WTC11 (cell line): ENCODE measurements around the gene HIPK3. TPM values are rescaled to one million over a fixed set of nuclear protein-coding genes. Genes with fewer than 3 reads are reported as not detected.

Experiments used
- ATAC-seq: fragments of 200-7000 bp; cut with Tn5 transposase; 2 replicates; pipeline ENCODE4 v1.10.0; 2021; ENCODE audit warnings: mild to moderate bottlenecking, moderate library complexity
- CTCF ChIA-PET: fragments of 300-600 bp; sonication (Branson Sonifier 250); formaldehyde crosslinking; loops from one replicate; lab custom pipeline; 2021; ENCODE audit warnings: antibody characterized with exemption; lab: Charles Lee
- POLR2A ChIA-PET: fragments of 350-600 bp; sonication (Branson Sonifier 250); formaldehyde crosslinking; loops from one replicate; lab custom pipeline; 2021; ENCODE audit warnings: antibody characterized with exemption; lab: Charles Lee
- DNase-seq: peaks from one replicate; pipeline ENCODE4 v3.0.0; 2021; ENCODE audit warnings: low spot score
- H3K27ac Mint-ChIP-seq: 2 replicates; pipeline ENCODE4 v1.8.0; 2021; ENCODE audit warnings: mixed read lengths
- H3K27me3 Mint-ChIP-seq: 2 replicates; pipeline ENCODE4 v1.8.0; 2021; ENCODE audit warnings: low read depth, mild to moderate bottlenecking, moderate library complexity, mixed read lengths
- H3K36me3 Mint-ChIP-seq: 2 replicates; pipeline ENCODE4 v1.8.0; 2021; ENCODE audit warnings: mixed read lengths
- H3K4me1 Mint-ChIP-seq: 2 replicates; pipeline ENCODE4 v1.8.0; 2022; ENCODE audit warnings: mixed read lengths
- H3K4me3 Mint-ChIP-seq: 2 replicates; pipeline ENCODE4 v1.8.0; 2021; ENCODE audit warnings: mild to moderate bottlenecking, moderate library complexity, mixed read lengths
- H3K9me3 Mint-ChIP-seq: 2 replicates; pipeline ENCODE4 v1.8.0; 2021; ENCODE audit warnings: mixed read lengths
- CREM ChIP-seq: sonication (generic); formaldehyde crosslinking; IDR thresholded peaks from 2 replicates; pipeline ENCODE4 v1.8.1; 2022; ENCODE audit warnings: mild to moderate bottlenecking, missing genetic modification reagents, moderate library complexity
- ELF4 ChIP-seq: sonication (generic); formaldehyde crosslinking; IDR thresholded peaks from 2 replicates; pipeline ENCODE4 v1.8.1; 2022; ENCODE audit warnings: low read depth, mild to moderate bottlenecking, moderate library complexity, missing genetic modification reagents
- ETV6 ChIP-seq: sonication (generic); formaldehyde crosslinking; IDR thresholded peaks from 2 replicates; pipeline ENCODE4 v1.8.1; 2022; ENCODE audit warnings: mild to moderate bottlenecking, missing genetic modification reagents
- FOXK1 ChIP-seq: sonication (generic); formaldehyde crosslinking; IDR thresholded peaks from 2 replicates; pipeline ENCODE4 v1.8.0; 2022; ENCODE audit warnings: mild to moderate bottlenecking, moderate library complexity, missing genetic modification reagents
- SOX15 ChIP-seq: fragments of 250-450 bp; sonication (Bioruptor Pico); IDR thresholded peaks from 2 replicates; pipeline ENCODE4 v1.9.0; 2021; ENCODE audit warnings: mild to moderate bottlenecking
- TCF7 ChIP-seq: sonication (generic); formaldehyde crosslinking; IDR thresholded peaks from 2 replicates; pipeline ENCODE4 v1.8.0; 2022; ENCODE audit warnings: mild to moderate bottlenecking, low read depth, missing genetic modification reagents, moderate library complexity
- TEAD1 ChIP-seq: sonication (generic); formaldehyde crosslinking; IDR thresholded peaks from 2 replicates; pipeline ENCODE4 v1.8.0; 2022; ENCODE audit warnings: mild to moderate bottlenecking, missing genetic modification reagents
- TP53 ChIP-seq: sonication (generic); formaldehyde crosslinking; IDR thresholded peaks from 2 replicates; pipeline ENCODE4 v1.8.1; 2023; ENCODE audit warnings: mild to moderate bottlenecking, missing genetic modification reagents
- ZNF121 ChIP-seq: sonication (generic); formaldehyde crosslinking; IDR thresholded peaks from 2 replicates; pipeline ENCODE4 v1.8.0; 2023; ENCODE audit warnings: missing genetic modification reagents
- ZNF219 ChIP-seq: sonication (generic); formaldehyde crosslinking; IDR thresholded peaks from 2 replicates; pipeline ENCODE4 v1.8.0; 2023; ENCODE audit warnings: missing genetic modification reagents, mild to moderate bottlenecking, borderline replicate concordance
- ZNF416 ChIP-seq: fragments of 250-450 bp; sonication (Bioruptor Pico); IDR thresholded peaks from 2 replicates; pipeline ENCODE4 v1.9.0; 2021; ENCODE audit warnings: mild to moderate bottlenecking, inconsistent platforms
- ZNF423 ChIP-seq: fragments of 250-450 bp; sonication (Bioruptor Pico); IDR thresholded peaks from 2 replicates; pipeline ENCODE4 v2.1.2; 2022; ENCODE audit warnings: mild to moderate bottlenecking, moderate library complexity
- total RNA-seq: library from RNA; stranded (reverse); gene quantifications from 3 replicates; pipeline ENCODE4 v1.2.3, GENCODE V29; 2021
- TF ChIP-seq, protein P1 (sequence below): sonication (generic); formaldehyde crosslinking; IDR thresholded peaks from 2 replicates; pipeline ENCODE4 v1.8.0; 2022; ENCODE audit warnings: mild to moderate bottlenecking, missing genetic modification reagents
- TF ChIP-seq, protein P2 (sequence below): sonication (generic); formaldehyde crosslinking; IDR thresholded peaks from 2 replicates; pipeline ENCODE4 v1.8.0; 2022; ENCODE audit warnings: missing genetic modification reagents
- TF ChIP-seq, protein P3 (sequence below): sonication (generic); formaldehyde crosslinking; IDR thresholded peaks from 2 replicates; pipeline ENCODE4 v1.8.1; 2023; ENCODE audit warnings: mild to moderate bottlenecking, missing genetic modification reagents, borderline replicate concordance
- TF ChIP-seq, protein P4 (sequence below): fragments of 250-450 bp; sonication (Bioruptor Pico); IDR thresholded peaks from 2 replicates; pipeline ENCODE4 v2.1.2; 2022; ENCODE audit warnings: mild to moderate bottlenecking, moderate library complexity
- TF ChIP-seq, protein P5 (sequence below): sonication (generic); formaldehyde crosslinking; IDR thresholded peaks from 2 replicates; pipeline ENCODE4 v1.8.1; 2023; ENCODE audit warnings: mild to moderate bottlenecking, missing genetic modification reagents, moderate library complexity
- TF ChIP-seq, protein P6 (sequence below): sonication (generic); formaldehyde crosslinking; IDR thresholded peaks from 2 replicates; pipeline ENCODE4 v1.8.1; 2023; ENCODE audit warnings: mild to moderate bottlenecking, missing genetic modification reagents, moderate library complexity
- TF ChIP-seq, protein P7 (sequence below): fragments of 250-450 bp; sonication (Bioruptor Pico); IDR thresholded peaks from 2 replicates; pipeline ENCODE4 v1.8.0; 2021; ENCODE audit warnings: mild to moderate bottlenecking

HIPK3 gene
- total RNA-seq, 1 experiment from 2014 or later = 24.1 TPM

DNA sequence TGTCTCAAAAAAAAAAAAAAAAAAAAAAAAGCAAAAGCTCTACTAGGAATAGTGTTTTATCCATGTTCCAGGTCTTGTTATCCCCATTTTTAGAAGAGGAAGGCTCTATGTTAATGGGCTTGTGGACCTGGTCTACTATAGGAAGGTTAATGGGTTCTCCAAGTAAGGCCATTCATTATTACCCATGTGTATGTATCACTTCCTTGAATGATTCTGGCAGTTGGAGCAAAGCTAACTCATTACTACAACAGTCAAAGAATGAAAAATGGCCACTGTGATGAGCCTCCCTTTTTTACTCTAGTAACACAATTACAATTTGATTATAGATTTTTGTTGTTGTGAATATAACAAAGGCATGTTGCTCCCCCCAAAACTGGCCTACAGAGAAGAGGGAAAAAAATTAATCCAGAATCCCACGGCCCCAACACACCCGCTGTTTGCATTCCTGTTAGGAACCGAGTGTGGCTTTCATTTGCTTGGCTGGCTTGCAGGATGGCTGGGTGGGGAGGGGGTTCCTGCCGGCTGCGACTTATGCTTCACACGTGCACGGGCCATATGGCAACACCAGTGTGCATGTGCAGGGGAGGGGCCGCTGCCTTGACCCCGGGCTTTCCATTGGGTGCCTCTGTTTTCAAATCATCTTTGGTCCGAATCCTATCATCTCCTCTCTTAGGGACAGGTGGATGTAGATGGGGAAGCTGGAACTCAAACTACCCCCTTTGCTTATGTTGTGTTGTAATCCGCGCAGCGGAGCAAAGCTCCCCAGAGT is 148.8 kb downstream of the HIPK3 start:
- no peak overlapping the region for H3K27ac Mint-ChIP-seq
- no peaks in the 10 kb centered on the region for H3K27me3 Mint-ChIP-seq
- DNase-seq = no peak
- H3K4me3 Mint-ChIP-seq = no peak overlapping the region
- POLR2A ChIA-PET = interaction anchor here (0.6 kb wide), 1 partner anchor 113 kb away, joined by 3 read pairs; no protein-coding TSS in a partner anchor
- no peak for TF ChIP-seq TCF7 (CRISPR knock-in tag)
- TF ChIP-seq ZNF219 (CRISPR knock-in tag) = no peak
- no peak for TF ChIP-seq TP53 (CRISPR knock-in tag)
- no peak for TF ChIP-seq ZNF423 (CRISPR knock-in tag)
- no peak for TF ChIP-seq ZNF416 (CRISPR knock-in tag)
- TF ChIP-seq, protein P1, sequence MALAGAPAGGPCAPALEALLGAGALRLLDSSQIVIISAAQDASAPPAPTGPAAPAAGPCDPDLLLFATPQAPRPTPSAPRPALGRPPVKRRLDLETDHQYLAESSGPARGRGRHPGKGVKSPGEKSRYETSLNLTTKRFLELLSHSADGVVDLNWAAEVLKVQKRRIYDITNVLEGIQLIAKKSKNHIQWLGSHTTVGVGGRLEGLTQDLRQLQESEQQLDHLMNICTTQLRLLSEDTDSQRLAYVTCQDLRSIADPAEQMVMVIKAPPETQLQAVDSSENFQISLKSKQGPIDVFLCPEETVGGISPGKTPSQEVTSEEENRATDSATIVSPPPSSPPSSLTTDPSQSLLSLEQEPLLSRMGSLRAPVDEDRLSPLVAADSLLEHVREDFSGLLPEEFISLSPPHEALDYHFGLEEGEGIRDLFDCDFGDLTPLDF (CRISPR knock-in tag) = no peak
- no peak for TF ChIP-seq TEAD1 (CRISPR knock-in tag)
- TF ChIP-seq, protein P2, sequence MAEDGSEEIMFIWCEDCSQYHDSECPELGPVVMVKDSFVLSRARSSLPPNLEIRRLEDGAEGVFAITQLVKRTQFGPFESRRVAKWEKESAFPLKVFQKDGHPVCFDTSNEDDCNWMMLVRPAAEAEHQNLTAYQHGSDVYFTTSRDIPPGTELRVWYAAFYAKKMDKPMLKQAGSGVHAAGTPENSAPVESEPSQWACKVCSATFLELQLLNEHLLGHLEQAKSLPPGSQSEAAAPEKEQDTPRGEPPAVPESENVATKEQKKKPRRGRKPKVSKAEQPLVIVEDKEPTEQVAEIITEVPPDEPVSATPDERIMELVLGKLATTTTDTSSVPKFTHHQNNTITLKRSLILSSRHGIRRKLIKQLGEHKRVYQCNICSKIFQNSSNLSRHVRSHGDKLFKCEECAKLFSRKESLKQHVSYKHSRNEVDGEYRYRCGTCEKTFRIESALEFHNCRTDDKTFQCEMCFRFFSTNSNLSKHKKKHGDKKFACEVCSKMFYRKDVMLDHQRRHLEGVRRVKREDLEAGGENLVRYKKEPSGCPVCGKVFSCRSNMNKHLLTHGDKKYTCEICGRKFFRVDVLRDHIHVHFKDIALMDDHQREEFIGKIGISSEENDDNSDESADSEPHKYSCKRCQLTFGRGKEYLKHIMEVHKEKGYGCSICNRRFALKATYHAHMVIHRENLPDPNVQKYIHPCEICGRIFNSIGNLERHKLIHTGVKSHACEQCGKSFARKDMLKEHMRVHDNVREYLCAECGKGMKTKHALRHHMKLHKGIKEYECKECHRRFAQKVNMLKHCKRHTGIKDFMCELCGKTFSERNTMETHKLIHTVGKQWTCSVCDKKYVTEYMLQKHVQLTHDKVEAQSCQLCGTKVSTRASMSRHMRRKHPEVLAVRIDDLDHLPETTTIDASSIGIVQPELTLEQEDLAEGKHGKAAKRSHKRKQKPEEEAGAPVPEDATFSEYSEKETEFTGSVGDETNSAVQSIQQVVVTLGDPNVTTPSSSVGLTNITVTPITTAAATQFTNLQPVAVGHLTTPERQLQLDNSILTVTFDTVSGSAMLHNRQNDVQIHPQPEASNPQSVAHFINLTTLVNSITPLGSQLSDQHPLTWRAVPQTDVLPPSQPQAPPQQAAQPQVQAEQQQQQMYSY = no peak
- TF ChIP-seq, protein P3, sequence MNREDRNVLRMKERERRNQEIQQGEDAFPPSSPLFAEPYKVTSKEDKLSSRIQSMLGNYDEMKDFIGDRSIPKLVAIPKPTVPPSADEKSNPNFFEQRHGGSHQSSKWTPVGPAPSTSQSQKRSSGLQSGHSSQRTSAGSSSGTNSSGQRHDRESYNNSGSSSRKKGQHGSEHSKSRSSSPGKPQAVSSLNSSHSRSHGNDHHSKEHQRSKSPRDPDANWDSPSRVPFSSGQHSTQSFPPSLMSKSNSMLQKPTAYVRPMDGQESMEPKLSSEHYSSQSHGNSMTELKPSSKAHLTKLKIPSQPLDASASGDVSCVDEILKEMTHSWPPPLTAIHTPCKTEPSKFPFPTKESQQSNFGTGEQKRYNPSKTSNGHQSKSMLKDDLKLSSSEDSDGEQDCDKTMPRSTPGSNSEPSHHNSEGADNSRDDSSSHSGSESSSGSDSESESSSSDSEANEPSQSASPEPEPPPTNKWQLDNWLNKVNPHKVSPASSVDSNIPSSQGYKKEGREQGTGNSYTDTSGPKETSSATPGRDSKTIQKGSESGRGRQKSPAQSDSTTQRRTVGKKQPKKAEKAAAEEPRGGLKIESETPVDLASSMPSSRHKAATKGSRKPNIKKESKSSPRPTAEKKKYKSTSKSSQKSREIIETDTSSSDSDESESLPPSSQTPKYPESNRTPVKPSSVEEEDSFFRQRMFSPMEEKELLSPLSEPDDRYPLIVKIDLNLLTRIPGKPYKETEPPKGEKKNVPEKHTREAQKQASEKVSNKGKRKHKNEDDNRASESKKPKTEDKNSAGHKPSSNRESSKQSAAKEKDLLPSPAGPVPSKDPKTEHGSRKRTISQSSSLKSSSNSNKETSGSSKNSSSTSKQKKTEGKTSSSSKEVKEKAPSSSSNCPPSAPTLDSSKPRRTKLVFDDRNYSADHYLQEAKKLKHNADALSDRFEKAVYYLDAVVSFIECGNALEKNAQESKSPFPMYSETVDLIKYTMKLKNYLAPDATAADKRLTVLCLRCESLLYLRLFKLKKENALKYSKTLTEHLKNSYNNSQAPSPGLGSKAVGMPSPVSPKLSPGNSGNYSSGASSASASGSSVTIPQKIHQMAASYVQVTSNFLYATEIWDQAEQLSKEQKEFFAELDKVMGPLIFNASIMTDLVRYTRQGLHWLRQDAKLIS (CRISPR knock-in tag) = no peak
- no peak for TF ChIP-seq ETV6
- TF ChIP-seq SOX15 = no peak
- TF ChIP-seq, protein P4, sequence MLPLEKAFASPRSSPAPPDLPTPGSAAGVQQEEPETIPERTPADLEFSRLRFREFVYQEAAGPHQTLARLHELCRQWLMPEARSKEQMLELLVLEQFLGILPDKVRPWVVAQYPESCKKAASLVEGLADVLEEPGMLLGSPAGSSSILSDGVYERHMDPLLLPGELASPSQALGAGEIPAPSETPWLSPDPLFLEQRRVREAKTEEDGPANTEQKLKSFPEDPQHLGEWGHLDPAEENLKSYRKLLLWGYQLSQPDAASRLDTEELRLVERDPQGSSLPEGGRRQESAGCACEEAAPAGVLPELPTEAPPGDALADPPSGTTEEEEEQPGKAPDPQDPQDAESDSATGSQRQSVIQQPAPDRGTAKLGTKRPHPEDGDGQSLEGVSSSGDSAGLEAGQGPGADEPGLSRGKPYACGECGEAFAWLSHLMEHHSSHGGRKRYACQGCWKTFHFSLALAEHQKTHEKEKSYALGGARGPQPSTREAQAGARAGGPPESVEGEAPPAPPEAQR (CRISPR knock-in tag) = no peak
- no peak for TF ChIP-seq ZNF121 (CRISPR knock-in tag)
- no peak for TF ChIP-seq CREM
- TF ChIP-seq, protein P5, sequence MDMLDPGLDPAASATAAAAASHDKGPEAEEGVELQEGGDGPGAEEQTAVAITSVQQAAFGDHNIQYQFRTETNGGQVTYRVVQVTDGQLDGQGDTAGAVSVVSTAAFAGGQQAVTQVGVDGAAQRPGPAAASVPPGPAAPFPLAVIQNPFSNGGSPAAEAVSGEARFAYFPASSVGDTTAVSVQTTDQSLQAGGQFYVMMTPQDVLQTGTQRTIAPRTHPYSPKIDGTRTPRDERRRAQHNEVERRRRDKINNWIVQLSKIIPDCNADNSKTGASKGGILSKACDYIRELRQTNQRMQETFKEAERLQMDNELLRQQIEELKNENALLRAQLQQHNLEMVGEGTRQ (CRISPR knock-in tag) = no peak
- TF ChIP-seq, protein P6, sequence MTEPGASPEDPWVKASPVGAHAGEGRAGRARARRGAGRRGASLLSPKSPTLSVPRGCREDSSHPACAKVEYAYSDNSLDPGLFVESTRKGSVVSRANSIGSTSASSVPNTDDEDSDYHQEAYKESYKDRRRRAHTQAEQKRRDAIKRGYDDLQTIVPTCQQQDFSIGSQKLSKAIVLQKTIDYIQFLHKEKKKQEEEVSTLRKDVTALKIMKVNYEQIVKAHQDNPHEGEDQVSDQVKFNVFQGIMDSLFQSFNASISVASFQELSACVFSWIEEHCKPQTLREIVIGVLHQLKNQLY (CRISPR knock-in tag) = no peak
- no peak for TF ChIP-seq FOXK1 (CRISPR knock-in tag)
- no peak for TF ChIP-seq ELF4 (CRISPR knock-in tag)
- TF ChIP-seq, protein P7, sequence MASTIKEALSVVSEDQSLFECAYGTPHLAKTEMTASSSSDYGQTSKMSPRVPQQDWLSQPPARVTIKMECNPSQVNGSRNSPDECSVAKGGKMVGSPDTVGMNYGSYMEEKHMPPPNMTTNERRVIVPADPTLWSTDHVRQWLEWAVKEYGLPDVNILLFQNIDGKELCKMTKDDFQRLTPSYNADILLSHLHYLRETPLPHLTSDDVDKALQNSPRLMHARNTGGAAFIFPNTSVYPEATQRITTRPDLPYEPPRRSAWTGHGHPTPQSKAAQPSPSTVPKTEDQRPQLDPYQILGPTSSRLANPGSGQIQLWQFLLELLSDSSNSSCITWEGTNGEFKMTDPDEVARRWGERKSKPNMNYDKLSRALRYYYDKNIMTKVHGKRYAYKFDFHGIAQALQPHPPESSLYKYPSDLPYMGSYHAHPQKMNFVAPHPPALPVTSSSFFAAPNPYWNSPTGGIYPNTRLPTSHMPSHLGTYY = no peak
- CTCF ChIA-PET = interaction anchor here (0.8 kb wide), 1 partner anchor 597 kb away, joined by 5 read pairs; no protein-coding TSS in a partner anchor
- ATAC-seq = no peak
- peaks cover 15% of the 10 kb centered on the region for H3K4me1 Mint-ChIP-seq
- 0 out of 2 replicates have a peak, but pooled peaks cover 5% of the 10 kb centered on the region for H3K9me3 Mint-ChIP-seq
- H3K36me3 Mint-ChIP-seq = no peaks in the 10 kb centered on the region
